OCI-LY3 (cell line): ENCODE measurements around the gene CFAP251.

Experiments
- H2AFZ ChIP-seq: fragments of 200-600, 300-600 bp; shearing (Covaris generic); 2 replicates; pipeline ENCODE4 v1.6.0; 2014; ENCODE audit warnings: antibody characterized with exemption, low read depth, low read length
- H3K27ac ChIP-seq: fragments of 200-600, 300-600 bp; sonication (generic); 2 replicates; pipeline ENCODE4 v1.5.1; 2014; ENCODE audit warnings: mild to moderate bottlenecking, low read length, moderate library complexity, mixed read lengths
- H3K27me3 ChIP-seq: fragments of 200-600, 300-600 bp; sonication (generic); 2 replicates; pipeline ENCODE4 v1.6.1; 2014; ENCODE audit warnings: low read depth, low read length, mixed read lengths
- H3K36me3 ChIP-seq: fragments of 200-600, 300-600 bp; sonication (generic); replicated peaks from 2 replicates; pipeline ENCODE3; 2014; ENCODE audit warnings: low read depth, low read length, mixed read lengths
- H3K4me1 ChIP-seq: fragments of 300-600, 200-600 bp; sonication (generic); 2 replicates; pipeline ENCODE4 v1.6.1; 2014; ENCODE audit warnings: low read length, mixed read lengths
- H3K4me2 ChIP-seq: fragments of 200-600, 300-600 bp; sonication (generic); 2 replicates; pipeline ENCODE4 v1.6.1; 2014; ENCODE audit warnings: low read length, mixed read lengths
- H3K4me3 ChIP-seq: fragments of 300-600, 200-600 bp; sonication (generic); 2 replicates; pipeline ENCODE4 v1.5.1; 2014; ENCODE audit warnings: antibody characterized with exemption, mild to moderate bottlenecking, low read length, moderate library complexity
- H3K79me2 ChIP-seq: fragments of 300-600, 200-600 bp; shearing (Covaris generic); 2 replicates; pipeline ENCODE4 v1.6.1; 2014; ENCODE audit warnings: mild to moderate bottlenecking, low read length, mixed read lengths
- H3K9ac ChIP-seq: fragments of 300-600, 200-600 bp; shearing (Covaris generic); 2 replicates; pipeline ENCODE4 v1.6.0; 2014; ENCODE audit warnings: mild to moderate bottlenecking, low read length, moderate library complexity
- H3K9me3 ChIP-seq: fragments of 200-600, 300-600 bp; shearing (Covaris generic); 2 replicates; pipeline ENCODE4 v1.6.1; 2014; ENCODE audit warnings: low read length, mixed read lengths; ENCODE audit not compliant: insufficient read depth
- H4K20me1 ChIP-seq: fragments of 200-600, 300-600 bp; sonication (generic); 2 replicates; pipeline ENCODE4 v1.6.1; 2016; ENCODE audit warnings: low read length, mixed read lengths; ENCODE audit not compliant: insufficient read depth
- EZH2phosphoT487 ChIP-seq: fragments of 200-600 bp; shearing (Covaris generic); IDR thresholded peaks from 2 replicates; pipeline ENCODE4 v1.6.1; 2018; ENCODE audit warnings: antibody characterized with exemption, mixed run types, low read depth
- TF ChIP-seq, protein P1 (sequence below): fragments of 200-600, 300-600 bp; sonication (generic); IDR thresholded peaks from 2 replicates; pipeline ENCODE4 v1.5.1; 2014; ENCODE audit warnings: antibody characterized with exemption, low read length, low read depth

Gene CFAP251

DNA sequence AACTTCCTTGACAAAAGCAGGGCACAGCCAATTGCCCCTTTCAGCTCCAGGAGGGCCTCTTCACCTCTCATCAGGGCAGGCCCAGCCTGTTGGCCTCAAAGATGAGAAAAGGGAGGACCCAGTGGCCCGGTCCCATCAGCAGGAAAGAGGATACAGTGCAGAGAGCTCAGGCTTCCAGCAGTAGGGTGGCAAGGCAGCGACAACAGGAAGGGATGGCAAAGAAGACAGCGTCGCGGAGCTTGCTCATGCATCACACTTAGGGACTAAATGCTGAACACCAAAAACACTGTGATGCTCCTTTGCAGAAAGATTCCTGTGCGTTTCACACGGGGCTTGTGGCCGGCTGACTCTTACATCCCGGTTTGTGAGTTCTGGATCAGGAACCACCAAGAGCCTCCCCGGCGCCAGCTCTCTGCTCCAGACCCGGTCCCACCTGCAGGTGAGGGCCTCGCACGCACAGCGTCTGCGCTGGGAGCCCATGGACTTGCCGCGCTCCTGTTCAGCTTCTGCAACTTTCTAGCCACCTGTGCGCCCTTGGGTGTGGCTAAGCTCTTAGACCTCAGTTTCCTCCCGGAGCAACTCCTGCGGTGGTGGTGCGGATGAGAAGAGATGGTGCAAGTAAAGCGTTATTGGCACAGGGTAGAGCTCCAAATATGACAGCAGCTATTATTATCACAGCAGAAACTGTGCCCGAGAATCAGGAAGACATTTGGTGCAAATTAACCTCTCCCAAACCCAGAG lies 88.0 kb downstream of the CFAP251 start:
- peaks cover 55% of the 10 kb centered on the region for H3K4me1 ChIP-seq

DNA sequence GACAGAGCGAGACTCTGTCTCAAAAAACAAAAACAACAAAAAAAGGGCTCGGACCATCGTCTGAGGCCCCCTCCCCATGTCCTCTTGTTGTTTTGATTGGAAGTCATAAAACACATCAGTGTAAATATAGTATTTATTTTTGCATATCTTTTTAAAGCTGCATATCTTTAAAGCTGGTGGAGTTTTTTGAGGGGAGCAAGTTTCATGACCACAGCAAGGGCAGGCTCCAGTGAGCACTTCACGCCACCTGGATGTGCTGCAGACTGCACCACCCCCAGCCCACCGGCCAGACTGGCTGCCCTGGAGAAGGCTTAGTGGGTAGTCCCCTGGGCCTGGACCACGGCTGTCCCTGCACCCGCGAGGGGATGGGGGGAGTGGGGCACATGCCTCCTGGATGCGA lies 91.3 kb downstream of the CFAP251 start:
- H3K9ac ChIP-seq: peak overlapping the region; percentile 27; the same call in 1 of the 2 replicates
- peak overlapping the region; percentile 69 for H3K4me2 ChIP-seq
- H3K4me3 ChIP-seq: peak overlapping the region; percentile 62
- no peak overlapping the region for H3K27ac ChIP-seq
- peaks cover 48% of the 10 kb centered on the region for H3K4me1 ChIP-seq
- no peak overlapping the region for H2AFZ ChIP-seq
- H4K20me1 ChIP-seq: no peaks in the 10 kb centered on the region
- H3K27me3 ChIP-seq: peaks cover 31% of the 10 kb centered on the region
- TF ChIP-seq EZH2phosphoT487: no peak
- TF ChIP-seq, protein P1, sequence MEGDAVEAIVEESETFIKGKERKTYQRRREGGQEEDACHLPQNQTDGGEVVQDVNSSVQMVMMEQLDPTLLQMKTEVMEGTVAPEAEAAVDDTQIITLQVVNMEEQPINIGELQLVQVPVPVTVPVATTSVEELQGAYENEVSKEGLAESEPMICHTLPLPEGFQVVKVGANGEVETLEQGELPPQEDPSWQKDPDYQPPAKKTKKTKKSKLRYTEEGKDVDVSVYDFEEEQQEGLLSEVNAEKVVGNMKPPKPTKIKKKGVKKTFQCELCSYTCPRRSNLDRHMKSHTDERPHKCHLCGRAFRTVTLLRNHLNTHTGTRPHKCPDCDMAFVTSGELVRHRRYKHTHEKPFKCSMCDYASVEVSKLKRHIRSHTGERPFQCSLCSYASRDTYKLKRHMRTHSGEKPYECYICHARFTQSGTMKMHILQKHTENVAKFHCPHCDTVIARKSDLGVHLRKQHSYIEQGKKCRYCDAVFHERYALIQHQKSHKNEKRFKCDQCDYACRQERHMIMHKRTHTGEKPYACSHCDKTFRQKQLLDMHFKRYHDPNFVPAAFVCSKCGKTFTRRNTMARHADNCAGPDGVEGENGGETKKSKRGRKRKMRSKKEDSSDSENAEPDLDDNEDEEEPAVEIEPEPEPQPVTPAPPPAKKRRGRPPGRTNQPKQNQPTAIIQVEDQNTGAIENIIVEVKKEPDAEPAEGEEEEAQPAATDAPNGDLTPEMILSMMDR: no peak
- no peaks in the 10 kb centered on the region for H3K36me3 ChIP-seq
- peaks cover 15% of the 10 kb centered on the region; the same call in 1 of the 2 replicates for H3K9me3 ChIP-seq
- H3K79me2 ChIP-seq: no peaks in the 10 kb centered on the region

More for the DNA sequence above, 88.0 kb downstream of the CFAP251 start:
- peak overlapping the region; percentile 32; the same call in 1 of the 2 replicates for H3K4me3 ChIP-seq
- H4K20me1 ChIP-seq: no peaks in the 10 kb centered on the region
- H3K4me2 ChIP-seq: peak overlapping the region; percentile 70
- no peak overlapping the region for H3K9ac ChIP-seq
- peaks cover 44% of the 10 kb centered on the region for H3K27me3 ChIP-seq
- no peaks in the 10 kb centered on the region for H3K79me2 ChIP-seq
- peaks cover 15% of the 10 kb centered on the region; the same call in 1 of the 2 replicates for H3K9me3 ChIP-seq
- H2AFZ ChIP-seq: no peak overlapping the region
- TF ChIP-seq, protein P1: no peak
- TF ChIP-seq EZH2phosphoT487: no peak
- H3K36me3 ChIP-seq: no peaks in the 10 kb centered on the region
- H3K27ac ChIP-seq: no peak overlapping the region; the same call in 1 of the 2 replicates

DNA sequence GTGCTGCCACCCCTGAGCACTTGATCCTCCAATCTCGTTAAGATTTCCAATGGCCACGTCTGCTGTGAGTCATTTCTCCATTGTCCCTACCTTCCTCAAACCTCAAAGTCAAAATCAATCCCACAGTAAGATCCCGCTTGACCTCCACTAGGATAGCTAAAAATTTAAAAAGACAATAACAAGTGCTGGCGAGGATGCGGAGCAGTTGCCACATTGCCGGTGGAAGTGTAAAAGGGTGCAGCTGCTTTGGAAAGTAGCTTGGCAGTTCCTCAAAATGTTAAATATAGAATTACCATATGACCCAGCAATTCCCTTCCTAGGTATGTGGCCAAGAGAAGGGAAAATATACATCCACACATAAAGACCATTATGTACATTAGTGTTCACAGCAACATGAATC lies 93.8 kb downstream of the CFAP251 start:
- Histone ChIP-seq H2AFZ (no peak overlapping the region), H3K27me3 (peaks cover 20% of the 10 kb centered on the region; the same call in 1 of the 2 replicates), H3K36me3 (no peaks in the 10 kb centered on the region), H3K79me2 (no peaks in the 10 kb centered on the region), H3K9ac (no peak overlapping the region), H3K4me3 (no peak overlapping the region), H3K9me3 (peaks cover 9% of the 10 kb centered on the region; the same call in 1 of the 2 replicates), H3K4me2 (no peak overlapping the region), H3K4me1 (peaks cover 28% of the 10 kb centered on the region), H4K20me1 (no peaks in the 10 kb centered on the region), H3K27ac (no peak overlapping the region)
- TF ChIP-seq, protein P1: no peak
- no peak for TF ChIP-seq EZH2phosphoT487

DNA sequence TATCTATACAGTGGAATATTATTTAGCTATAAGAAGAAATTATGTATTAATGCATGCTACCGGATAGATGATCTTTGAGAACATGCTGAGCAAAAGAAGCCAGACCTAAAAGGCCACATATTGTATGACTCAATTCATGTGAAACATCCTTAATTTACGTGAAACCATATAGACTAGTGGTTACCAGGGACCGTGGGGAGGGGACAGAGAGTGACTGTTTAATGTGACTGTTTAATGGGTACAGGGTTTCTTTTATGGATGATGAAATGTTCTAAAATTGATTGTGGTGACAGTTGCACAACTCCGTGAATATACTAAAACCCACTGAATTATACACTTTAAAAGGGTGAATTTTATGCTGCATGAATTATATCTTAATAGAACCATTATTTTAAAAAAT lies 94.7 kb downstream of the CFAP251 start:
- H2AFZ ChIP-seq: no peak overlapping the region
- H3K4me2 ChIP-seq: no peak overlapping the region
- no peak for TF ChIP-seq EZH2phosphoT487
- TF ChIP-seq, protein P1: no peak
- H4K20me1 ChIP-seq: no peaks in the 10 kb centered on the region
- H3K27me3 ChIP-seq: peaks cover 11% of the 10 kb centered on the region; the same call in 1 of the 2 replicates
- H3K27ac ChIP-seq: no peak overlapping the region
- H3K4me1 ChIP-seq: peaks cover 28% of the 10 kb centered on the region
- peaks cover 2% of the 10 kb centered on the region for H3K36me3 ChIP-seq
- H3K79me2 ChIP-seq: no peaks in the 10 kb centered on the region
- H3K9me3 ChIP-seq: peaks cover 11% of the 10 kb centered on the region; the same call in 1 of the 2 replicates
- no peak overlapping the region for H3K9ac ChIP-seq
- no peak overlapping the region for H3K4me3 ChIP-seq
